Thoracic aorta (tissue), 2 donors: ENCODE data around the gene CPVL. TPM values are rescaled to one million over a fixed set of nuclear protein-coding genes. Genes with fewer than 3 reads are reported as not detected.
"Not testable (repeated sequence)": the region's sequence is repeated elsewhere in the genome, so short reads cannot be mapped to it uniquely, and the experiment has no call there.

Experiments
- ATAC-seq: fragments of 150-250 bp; one replicate; pipeline ENCODE4 v1.8.0; 2017; ENCODE audit warnings: low read depth; ENCODE audit not compliant: insufficient number of reproducible peaks, low FRiP score
- DNase-seq: peaks from one replicate; pipeline ENCODE4 v3.0.0-alpha.2; 2020; ENCODE audit warnings: low spot score
- H3K27ac ChIP-seq, 2 donors: fragments of 200-600 bp; sonication (generic); 1 replicate in 1 of 2; 2 replicates in 1 of 2; pipeline ENCODE4 v1.5.1; 2016; ENCODE audit warnings: mild to moderate bottlenecking in 2 of 2, moderate library complexity in 2 of 2
- H3K27me3 ChIP-seq: fragments of 200-600 bp; sonication (generic); replicated peaks from 2 replicates; pipeline ENCODE4 v1.6.0; 2016; ENCODE audit warnings: mild to moderate bottlenecking; ENCODE audit not compliant: insufficient read depth
- H3K36me3 ChIP-seq: fragments of 200-600 bp; sonication (generic); one replicate; pipeline ENCODE4 v1.5.1; 2016
- H3K4me1 ChIP-seq, 2 donors: fragments of 200-600 bp; sonication (generic); 1 replicate in 1 of 2; 2 replicates in 1 of 2; pipeline versions ENCODE4 v1.5.1 to v1.6.0; 2016; ENCODE audit warnings: low read depth in 2 of 2, mild to moderate bottlenecking in 1 of 2; ENCODE audit not compliant: control insufficient read depth in 1 of 2
- H3K4me3 ChIP-seq: fragments of 200-600 bp; sonication (generic); 2 replicates; pipeline ENCODE4 v1.5.1; 2016; ENCODE audit warnings: mild to moderate bottlenecking
- H3K9me3 ChIP-seq: fragments of 200-600 bp; sonication (generic); 2 replicates; pipeline ENCODE4 v1.5.1; 2016
- total RNA-seq, 2 donors: library from RNA; depleted of rRNA; stranded (reverse); fragments of >200 nt; gene quantifications; one replicate each; pipeline versions ENCODE4 v1.1.0 to v1.2.3, GENCODE V29; 2016
- TF ChIP-seq, protein P1 (sequence below): fragments of 200-600 bp; sonication (generic); IDR thresholded peaks from one replicate; pipeline ENCODE4 v1.5.1; 2019; ENCODE audit warnings: antibody characterized with exemption

The CPVL gene
- total RNA-seq, 2 donors from 2014 or later: 21.0 to 22.9 TPM

DNA sequence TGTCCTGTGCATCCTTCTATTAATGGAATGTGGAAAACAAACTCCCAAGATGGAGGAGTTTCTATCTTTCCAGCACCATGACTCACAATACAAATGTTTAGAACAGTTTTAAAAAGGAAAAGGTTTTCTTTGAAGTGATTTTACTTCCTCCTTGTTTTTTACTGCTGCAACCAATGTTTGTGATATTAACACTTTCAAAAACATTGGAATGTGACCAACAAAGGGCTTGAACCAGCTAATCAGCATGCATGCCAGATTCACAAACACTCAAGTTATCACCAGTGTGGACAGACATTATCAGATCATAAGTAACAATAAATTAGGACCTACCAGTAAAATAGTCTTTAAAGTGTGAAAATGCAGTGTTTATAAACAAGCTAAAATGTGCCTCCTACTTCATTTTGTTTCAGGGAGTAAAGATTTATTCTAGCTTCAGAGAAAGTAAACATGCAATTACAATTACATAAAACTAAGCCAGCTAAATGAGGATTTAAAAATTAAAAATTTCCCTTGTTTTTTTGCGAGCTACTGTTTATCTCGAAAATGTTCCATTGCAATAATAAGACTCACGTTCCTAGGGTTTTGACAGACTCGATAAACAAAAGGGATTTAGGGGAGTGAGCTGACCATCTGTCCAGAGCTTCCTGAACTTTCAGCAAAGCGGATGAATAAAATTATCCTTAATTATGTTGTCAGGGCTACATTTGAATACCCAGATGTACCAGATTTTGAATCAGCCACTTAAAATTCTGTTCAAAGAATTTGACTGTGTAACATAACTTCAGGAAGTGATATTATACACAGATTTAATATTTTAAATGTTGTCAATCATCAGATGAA lies 29.8 kb downstream of the CPVL start:
- Histone ChIP-seq H3K36me3 (no peaks in the 10 kb centered on the region), H3K4me1 (no peaks in the 10 kb centered on the region), H3K4me3 (no peak overlapping the region), H3K27me3 (no peaks in the 10 kb centered on the region), H3K9me3 (no peaks in the 10 kb centered on the region), H3K27ac (no peak overlapping the region)
- TF ChIP-seq, protein P1, sequence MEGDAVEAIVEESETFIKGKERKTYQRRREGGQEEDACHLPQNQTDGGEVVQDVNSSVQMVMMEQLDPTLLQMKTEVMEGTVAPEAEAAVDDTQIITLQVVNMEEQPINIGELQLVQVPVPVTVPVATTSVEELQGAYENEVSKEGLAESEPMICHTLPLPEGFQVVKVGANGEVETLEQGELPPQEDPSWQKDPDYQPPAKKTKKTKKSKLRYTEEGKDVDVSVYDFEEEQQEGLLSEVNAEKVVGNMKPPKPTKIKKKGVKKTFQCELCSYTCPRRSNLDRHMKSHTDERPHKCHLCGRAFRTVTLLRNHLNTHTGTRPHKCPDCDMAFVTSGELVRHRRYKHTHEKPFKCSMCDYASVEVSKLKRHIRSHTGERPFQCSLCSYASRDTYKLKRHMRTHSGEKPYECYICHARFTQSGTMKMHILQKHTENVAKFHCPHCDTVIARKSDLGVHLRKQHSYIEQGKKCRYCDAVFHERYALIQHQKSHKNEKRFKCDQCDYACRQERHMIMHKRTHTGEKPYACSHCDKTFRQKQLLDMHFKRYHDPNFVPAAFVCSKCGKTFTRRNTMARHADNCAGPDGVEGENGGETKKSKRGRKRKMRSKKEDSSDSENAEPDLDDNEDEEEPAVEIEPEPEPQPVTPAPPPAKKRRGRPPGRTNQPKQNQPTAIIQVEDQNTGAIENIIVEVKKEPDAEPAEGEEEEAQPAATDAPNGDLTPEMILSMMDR: no peak
- ATAC-seq (no peak), DNase-seq (no peak)

DNA sequence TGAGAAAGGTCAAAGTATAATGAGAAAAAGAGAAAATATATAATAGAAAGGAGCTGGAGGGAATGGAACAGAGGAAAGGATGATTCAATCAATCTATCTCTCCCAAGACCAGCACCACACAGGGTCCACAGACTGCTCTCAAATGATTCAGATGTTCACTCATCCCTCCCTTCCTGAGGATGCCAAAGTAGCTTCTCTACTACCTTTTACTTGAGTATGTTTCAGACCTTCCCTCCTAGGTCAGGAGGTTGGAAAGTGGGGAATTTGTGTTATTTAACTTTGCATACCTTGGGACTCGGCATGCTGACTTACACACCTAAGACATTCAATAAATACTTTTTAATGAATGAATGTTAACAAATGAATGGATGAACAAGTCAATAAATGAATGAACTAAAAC lies 30.6 kb downstream of the CPVL start:
- no peaks in the 10 kb centered on the region for H3K36me3 ChIP-seq
- no peaks in the 10 kb centered on the region for H3K4me1 ChIP-seq
- TF ChIP-seq, protein P1: no peak
- no peaks in the 10 kb centered on the region for H3K27me3 ChIP-seq
- H3K9me3 ChIP-seq: no peaks in the 10 kb centered on the region
- no peak overlapping the region for H3K27ac ChIP-seq
- DNase-seq (no peak), ATAC-seq (no peak)
- no peak overlapping the region for H3K4me3 ChIP-seq

DNA sequence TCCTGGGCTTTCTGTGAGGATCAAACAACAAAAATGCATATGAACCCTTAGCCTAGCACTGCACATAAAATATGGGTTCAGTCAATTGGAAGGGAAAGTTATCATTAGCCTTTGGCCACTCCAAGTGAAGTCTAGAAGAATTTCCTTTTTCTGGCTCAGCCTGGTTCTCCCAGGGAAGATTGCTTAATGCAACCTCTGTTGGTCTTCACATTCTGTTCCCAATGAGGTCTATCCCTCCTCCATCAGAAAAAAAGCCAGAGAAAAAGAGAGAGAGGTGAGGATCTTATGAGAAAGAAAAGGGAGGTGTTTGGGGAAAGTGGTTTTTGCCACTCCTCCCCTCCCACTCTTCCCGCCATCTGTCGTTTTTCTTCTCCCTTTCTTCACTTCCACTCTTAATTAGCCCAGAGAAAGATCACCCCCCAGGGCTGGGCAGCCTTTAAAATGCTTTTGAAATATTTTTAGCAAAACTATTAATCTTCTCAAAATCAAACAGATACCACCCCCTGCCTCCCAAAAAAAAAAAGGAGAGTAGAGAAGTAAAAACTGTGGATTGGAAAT lies 31.1 kb downstream of the CPVL start:
- H3K27me3 ChIP-seq: no peaks in the 10 kb centered on the region
- DNase-seq (no peak), ATAC-seq (no peak)
- H3K36me3 ChIP-seq: no peaks in the 10 kb centered on the region
- H3K9me3 ChIP-seq: no peaks in the 10 kb centered on the region
- TF ChIP-seq, protein P1: no peak
- no peaks in the 10 kb centered on the region for H3K4me1 ChIP-seq
- no peak overlapping the region for H3K4me3 ChIP-seq
- H3K27ac ChIP-seq: no peak overlapping the region

DNA sequence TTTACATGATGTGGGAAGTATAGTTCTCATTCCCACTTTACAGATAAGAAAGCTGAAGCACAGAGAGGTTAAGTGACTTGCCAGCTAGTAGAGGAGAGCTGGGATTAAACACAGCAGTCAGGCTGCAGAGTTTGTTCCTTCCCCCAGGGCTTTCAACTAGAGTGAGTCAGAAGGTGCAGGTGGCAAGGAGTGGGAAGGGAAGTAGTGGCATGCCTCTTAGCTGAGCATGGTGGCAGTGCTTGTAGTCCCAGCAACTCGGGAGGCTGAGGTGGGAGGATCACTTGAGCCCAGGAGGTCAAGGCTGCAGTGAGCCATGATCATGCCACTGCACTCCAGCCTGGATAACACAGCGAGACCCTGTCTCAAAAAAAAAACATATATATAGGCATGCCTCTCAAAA lies 32.1 kb downstream of the CPVL start:
- not testable (repeated sequence) for H3K4me3 ChIP-seq, H3K27ac ChIP-seq, H3K9me3 ChIP-seq, H3K4me1 ChIP-seq, H3K27me3 ChIP-seq, ATAC-seq, DNase-seq, H3K36me3 ChIP-seq

DNA sequence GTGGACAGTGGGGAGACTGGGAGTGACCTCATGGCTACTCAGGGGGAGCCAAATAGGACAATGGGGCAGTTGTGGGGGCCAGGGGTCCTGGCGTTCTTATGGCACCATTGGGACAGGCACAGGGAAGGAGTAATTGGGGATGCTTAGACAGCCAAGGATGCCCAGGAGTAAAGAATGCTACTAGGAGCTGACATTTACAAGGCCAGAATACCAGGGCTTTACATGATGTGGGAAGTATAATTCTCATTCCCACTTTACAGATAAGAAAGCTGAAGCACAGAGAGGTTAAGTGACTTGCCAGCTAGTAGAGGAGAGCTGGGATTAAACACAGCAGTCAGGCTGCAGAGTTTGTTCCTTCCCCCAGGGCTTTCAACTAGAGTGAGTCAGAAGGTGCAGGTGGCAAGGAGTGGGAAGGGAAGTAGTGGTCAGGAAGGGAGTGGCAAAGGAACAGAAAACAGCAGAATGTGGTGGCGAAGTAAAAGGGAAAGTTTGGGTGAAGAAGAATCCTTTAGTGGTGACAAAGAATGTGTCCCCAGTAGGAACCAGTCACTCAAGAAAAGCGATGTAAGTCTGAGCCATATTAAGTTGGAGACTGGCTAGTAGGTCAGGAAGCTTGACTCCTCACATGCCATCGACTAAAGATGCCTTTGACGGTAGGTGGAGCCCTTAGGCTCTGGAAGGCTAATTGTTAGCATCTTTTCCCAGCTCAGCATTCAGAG lies 32.8 kb downstream of the CPVL start:
- Histone ChIP-seq H3K36me3 (no peaks in the 10 kb centered on the region), H3K4me1 (no peaks in the 10 kb centered on the region), H3K4me3 (no peak overlapping the region), H3K27me3 (no peaks in the 10 kb centered on the region), H3K9me3 (no peaks in the 10 kb centered on the region), H3K27ac (no peak overlapping the region)
- ATAC-seq (no peak), DNase-seq (no peak)
- TF ChIP-seq, protein P1: no peak
